ENCODE measurements around the gene FRMD4A. TPM values are rescaled to one million over a fixed set of nuclear protein-coding genes. Genes with fewer than 3 reads are reported as not detected.

Gene FRMD4A
- polyA plus RNA-seq, 1 of the 3 experiments (the other 2 are of a cell fraction), result 37.7 TPM

DNA sequence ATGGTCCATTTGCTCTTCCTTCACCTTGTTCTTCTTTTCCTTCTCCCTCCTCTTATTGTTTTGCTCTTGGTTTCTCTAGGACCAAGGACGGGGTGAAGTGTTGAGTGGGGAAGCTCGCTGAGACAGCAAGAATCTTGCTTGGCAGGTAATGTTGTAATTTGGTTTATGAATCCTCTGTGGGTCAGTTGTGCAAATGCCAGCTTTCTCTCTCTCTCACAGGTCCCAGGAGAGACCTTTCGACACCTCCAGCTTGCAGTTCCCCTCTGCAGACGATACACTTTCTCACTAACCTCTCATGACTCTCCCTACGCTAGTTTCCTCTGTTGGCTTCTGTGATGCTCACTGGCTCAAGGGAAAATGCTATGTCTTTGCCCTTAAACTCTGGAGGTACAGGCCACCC is 77.0 kb downstream of the FRMD4A start (continued):
- no peak for TF ChIP-seq GATA2 (CRISPR knock-in tag; IDR thresholded peaks at IDR 0.05)

DNA sequence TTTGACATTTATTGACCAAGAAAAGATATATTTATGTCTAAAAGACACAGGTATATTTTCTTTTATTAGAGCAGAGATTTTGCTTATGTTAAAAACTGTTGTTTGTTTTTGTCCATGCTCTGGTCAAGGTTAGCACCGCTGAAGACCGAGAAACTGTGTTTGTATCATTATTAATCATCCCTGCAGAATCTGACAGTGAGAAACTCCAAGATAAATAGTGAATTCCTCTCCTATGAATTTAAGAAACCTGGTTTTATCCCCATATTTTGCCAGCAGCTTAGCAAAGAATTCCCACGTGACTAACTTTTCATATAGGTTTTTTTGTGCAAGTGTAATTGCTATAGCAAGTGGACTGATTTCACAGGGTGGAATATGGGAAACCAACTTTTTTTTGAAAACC is 77.6 kb downstream of the FRMD4A start:
- ChIA-PET POLR2A (no interaction called here), CTCF (interaction anchor here (0.9 kb wide), 1 partner anchor 27 kb away, joined by 3 read pairs; no protein-coding TSS in a partner anchor)
- no peak for DNase-seq
- H3K36me3 ChIP-seq (replicated peaks in 1 of 2; ENCODE audit: control insufficient read depth in 1 of 2, insufficient read depth in 2 of 2, low read length in 1 of 2), result no peaks in the 10 kb centered on the region
- no peak overlapping the region for H3K9ac ChIP-seq
- no peaks in the 10 kb centered on the region for H3K27me3 ChIP-seq (ENCODE audit: insufficient read depth)
- H3K79me2 ChIP-seq (ENCODE audit: insufficient read depth), result no peaks in the 10 kb centered on the region
- H4K20me1 ChIP-seq (ENCODE audit: insufficient read depth), result no peaks in the 10 kb centered on the region
- H3F3A ChIP-seq (replicated peaks; ENCODE audit: insufficient read depth), result no peaks in the 10 kb centered on the region
- no peak overlapping the region for H3K27ac ChIP-seq (ENCODE audit: low read depth in 2 of 2, low read length in 1 of 2)
- 40% methylated on average over 3 of the region's 3 CpGs for WGBS (ENCODE audit: low lambda C conversion rate)
- H3K4me1 ChIP-seq (ENCODE audit: control insufficient read depth in 1 of 2, insufficient read depth in 2 of 2, low read depth in 1 of 2, low read length in 1 of 2), result no peaks in the 10 kb centered on the region
- TF ChIP-seq ELF1 (IDR thresholded peaks at IDR 0.05), result no peak
- no peak for TF ChIP-seq YY1 (IDR thresholded peaks at IDR 0.05; ENCODE audit: low read depth)
- TF ChIP-seq, protein P1, sequence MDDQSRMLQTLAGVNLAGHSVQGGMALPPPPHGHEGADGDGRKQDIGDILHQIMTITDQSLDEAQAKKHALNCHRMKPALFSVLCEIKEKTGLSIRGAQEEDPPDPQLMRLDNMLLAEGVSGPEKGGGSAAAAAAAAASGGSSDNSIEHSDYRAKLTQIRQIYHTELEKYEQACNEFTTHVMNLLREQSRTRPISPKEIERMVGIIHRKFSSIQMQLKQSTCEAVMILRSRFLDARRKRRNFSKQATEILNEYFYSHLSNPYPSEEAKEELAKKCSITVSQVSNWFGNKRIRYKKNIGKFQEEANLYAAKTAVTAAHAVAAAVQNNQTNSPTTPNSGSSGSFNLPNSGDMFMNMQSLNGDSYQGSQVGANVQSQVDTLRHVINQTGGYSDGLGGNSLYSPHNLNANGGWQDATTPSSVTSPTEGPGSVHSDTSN (IDR thresholded peaks at IDR 0.05), result no peak
- TF ChIP-seq RAD21 (IDR thresholded peaks at IDR 0.05; ENCODE audit: low read length), result no peak
- TF ChIP-seq FOSL2 (IDR thresholded peaks at IDR 0.05; ENCODE audit: borderline replicate concordance, low read depth), result no peak
- no peak for TF ChIP-seq FOXJ3 (CRISPR knock-in tag; IDR thresholded peaks at IDR 0.05)
- no peak for TF ChIP-seq TCF12 (IDR thresholded peaks at IDR 0.05)
- no peak for TF ChIP-seq CHD2 (IDR thresholded peaks at IDR 0.05; ENCODE audit: low read length, partially characterized antibody)
- TF ChIP-seq NFIC (IDR thresholded peaks at IDR 0.05; ENCODE audit: borderline replicate concordance), result no peak
- no peak for TF ChIP-seq POLR2AphosphoS5 (IDR thresholded peaks at IDR 0.05; ENCODE audit: low read depth, low read length)
- TF ChIP-seq, protein P2, sequence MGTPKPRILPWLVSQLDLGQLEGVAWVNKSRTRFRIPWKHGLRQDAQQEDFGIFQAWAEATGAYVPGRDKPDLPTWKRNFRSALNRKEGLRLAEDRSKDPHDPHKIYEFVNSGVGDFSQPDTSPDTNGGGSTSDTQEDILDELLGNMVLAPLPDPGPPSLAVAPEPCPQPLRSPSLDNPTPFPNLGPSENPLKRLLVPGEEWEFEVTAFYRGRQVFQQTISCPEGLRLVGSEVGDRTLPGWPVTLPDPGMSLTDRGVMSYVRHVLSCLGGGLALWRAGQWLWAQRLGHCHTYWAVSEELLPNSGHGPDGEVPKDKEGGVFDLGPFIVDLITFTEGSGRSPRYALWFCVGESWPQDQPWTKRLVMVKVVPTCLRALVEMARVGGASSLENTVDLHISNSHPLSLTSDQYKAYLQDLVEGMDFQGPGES (IDR thresholded peaks at IDR 0.05; ENCODE audit: low read depth, low read length), result no peak
- no peak for TF ChIP-seq FOXM1 (IDR thresholded peaks at IDR 0.05; ENCODE audit: low read depth)
- TF ChIP-seq SIN3A (IDR thresholded peaks at IDR 0.05; ENCODE audit: borderline replicate concordance, low read depth, low read length), result no peak
- no peak for TF ChIP-seq SMC3 (IDR thresholded peaks at IDR 0.05; ENCODE audit: low read depth, low read length)
- no peak for TF ChIP-seq RFX5 (IDR thresholded peaks at IDR 0.05; ENCODE audit: low read length)
- H2AFZ ChIP-seq (ENCODE audit: low read depth), result no peak overlapping the region
- H3K9me2 ChIP-seq, result no peaks in the 10 kb centered on the region
- H3K4me2 ChIP-seq, result no peak overlapping the region
- H3K9me3 ChIP-seq, result no peaks in the 10 kb centered on the region
- no peak overlapping the region for H3K4me3 ChIP-seq (ENCODE audit: low read depth in 2 of 2, low read length in 1 of 2)

DNA sequence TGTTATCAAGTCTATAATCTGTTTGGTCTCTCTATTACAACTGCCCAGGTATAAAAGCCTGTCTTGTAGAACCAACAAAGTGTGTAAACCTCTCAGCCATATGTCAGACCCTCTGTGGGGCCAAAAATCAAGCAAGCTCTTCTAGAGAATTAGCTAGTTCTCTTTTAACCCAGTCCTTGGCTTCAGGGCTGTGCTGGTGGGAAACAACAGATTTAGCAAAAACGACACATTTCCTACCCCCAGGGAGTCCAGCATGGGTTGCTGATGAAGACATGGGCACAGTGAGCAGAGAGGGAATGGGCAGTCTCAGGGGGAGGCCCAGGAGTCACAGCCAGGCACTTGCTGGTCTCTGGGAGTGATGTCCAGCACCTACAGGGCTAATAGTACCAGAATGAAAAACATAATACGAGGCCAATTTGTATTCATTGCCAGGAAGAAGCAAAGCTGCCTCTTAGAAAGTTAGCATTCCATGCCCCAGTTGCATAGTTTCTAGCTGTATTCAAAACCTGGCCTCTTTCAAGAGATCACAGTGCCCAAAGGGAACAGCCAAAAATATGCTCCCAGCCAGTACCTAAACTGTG is 80.1 kb downstream of the FRMD4A start:
- no peaks in the 10 kb centered on the region for H3K36me3 ChIP-seq (replicated peaks in 1 of 2; ENCODE audit: control insufficient read depth in 1 of 2, insufficient read depth in 2 of 2, low read length in 1 of 2)
- no peak for DNase-seq
- no peaks in the 10 kb centered on the region for H3K9me3 ChIP-seq
- no peaks in the 10 kb centered on the region for H3K4me1 ChIP-seq (ENCODE audit: control insufficient read depth in 1 of 2, insufficient read depth in 2 of 2, low read depth in 1 of 2, low read length in 1 of 2)
- H2AFZ ChIP-seq (ENCODE audit: low read depth), result no peak overlapping the region
- H3K27ac ChIP-seq (ENCODE audit: low read depth in 2 of 2, low read length in 1 of 2), result no peak overlapping the region
- WGBS (ENCODE audit: low lambda C conversion rate), result 19% methylated on average over 2 of the region's 2 CpGs
- H3K4me2 ChIP-seq, result no peak overlapping the region
- H3K27me3 ChIP-seq (ENCODE audit: insufficient read depth), result no peaks in the 10 kb centered on the region
- H3F3A ChIP-seq (replicated peaks; ENCODE audit: insufficient read depth), result no peaks in the 10 kb centered on the region
- no peaks in the 10 kb centered on the region for H3K9me2 ChIP-seq
- TF ChIP-seq RCOR1 (IDR thresholded peaks at IDR 0.05; ENCODE audit: low read length) (no peak), RFX5 (IDR thresholded peaks at IDR 0.05; ENCODE audit: low read length) (no peak), GATA2 (CRISPR knock-in tag; IDR thresholded peaks at IDR 0.05) (no peak), SMC3 (IDR thresholded peaks at IDR 0.05; ENCODE audit: low read depth, low read length) (no peak), FOXJ3 (CRISPR knock-in tag; IDR thresholded peaks at IDR 0.05) (no peak), FOXM1 (IDR thresholded peaks at IDR 0.05; ENCODE audit: low read depth) (no peak), EZH2phosphoT487 (IDR thresholded peaks at IDR 0.05; ENCODE audit: borderline replicate concordance, low read depth) (no peak), SIN3A (IDR thresholded peaks at IDR 0.05; ENCODE audit: borderline replicate concordance, low read depth, low read length) (no peak), TAF1 (IDR thresholded peaks at IDR 0.05; ENCODE audit: borderline replicate concordance, low read depth, low read length) (no peak), POLR2AphosphoS5 (IDR thresholded peaks at IDR 0.05; ENCODE audit: low read depth, low read length) (no peak), EP300 (IDR thresholded peaks at IDR 0.05; ENCODE audit: borderline replicate concordance in 1 of 2, low read depth in 1 of 2, low read length in 1 of 2) (no peak)
- TF ChIP-seq, protein P2 (IDR thresholded peaks at IDR 0.05; ENCODE audit: low read depth, low read length), result no peak
- TF ChIP-seq, protein P3, sequence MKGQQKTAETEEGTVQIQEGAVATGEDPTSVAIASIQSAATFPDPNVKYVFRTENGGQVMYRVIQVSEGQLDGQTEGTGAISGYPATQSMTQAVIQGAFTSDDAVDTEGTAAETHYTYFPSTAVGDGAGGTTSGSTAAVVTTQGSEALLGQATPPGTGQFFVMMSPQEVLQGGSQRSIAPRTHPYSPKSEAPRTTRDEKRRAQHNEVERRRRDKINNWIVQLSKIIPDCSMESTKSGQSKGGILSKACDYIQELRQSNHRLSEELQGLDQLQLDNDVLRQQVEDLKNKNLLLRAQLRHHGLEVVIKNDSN (IDR thresholded peaks at IDR 0.05; ENCODE audit: borderline replicate concordance, low read depth), result no peak
- TF ChIP-seq, protein P4, sequence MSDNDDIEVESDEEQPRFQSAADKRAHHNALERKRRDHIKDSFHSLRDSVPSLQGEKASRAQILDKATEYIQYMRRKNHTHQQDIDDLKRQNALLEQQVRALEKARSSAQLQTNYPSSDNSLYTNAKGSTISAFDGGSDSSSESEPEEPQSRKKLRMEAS (IDR thresholded peaks at IDR 0.05; ENCODE audit: low read depth), result no peak
- ChIA-PET POLR2A (no interaction called here), CTCF (interaction anchor here (1.1 to 1.3 kb wide), 2 partner anchors 9 to 15 kb away, joined by 3 read pairs; no protein-coding TSS in a partner anchor)
- no peaks in the 10 kb centered on the region for H3K79me2 ChIP-seq (ENCODE audit: insufficient read depth)
- no peak overlapping the region for H3K9ac ChIP-seq
- no peak overlapping the region for H3K4me3 ChIP-seq (ENCODE audit: low read depth in 2 of 2, low read length in 1 of 2)
- no peaks in the 10 kb centered on the region for H4K20me1 ChIP-seq (ENCODE audit: insufficient read depth)
